ENCODE results near the gene CGNL1.

CGNL1 gene

GRCh38 chr15:57518779-57519405 is 142.6 kb downstream of the CGNL1 start:
- TF ChIP-seq CTCF (IDR thresholded peaks at IDR 0.05; ENCODE audit: low read depth, low read length): no peak
- Histone ChIP-seq H3K27ac (ENCODE audit: low read length) (no peak overlapping the region), H3K36me3 (replicated peaks; ENCODE audit: low read depth, low read length) (no peaks in the 10 kb centered on the region), H4K20me1 (ENCODE audit: insufficient read depth, low read length) (no peaks in the 10 kb centered on the region), H3K9me3 (ENCODE audit: insufficient read depth, low read length) (no peaks in the 10 kb centered on the region), H3K9ac (ENCODE audit: low read length) (no peak overlapping the region), H3K27me3 (ENCODE audit: low read depth, low read length) (no peaks in the 10 kb centered on the region), H3K4me3 (ENCODE audit: low read length) (no peak overlapping the region), H3K4me2 (ENCODE audit: low read length) (no peak overlapping the region), H3K79me2 (ENCODE audit: low read length) (no peaks in the 10 kb centered on the region), H3K4me1 (ENCODE audit: low read length) (peaks cover 7% of the 10 kb centered on the region; the same call in 1 of the 2 replicates), H2AFZ (ENCODE audit: low read depth, low read length) (no peak overlapping the region)

GRCh38 chr15:57519806-57520205 is 143.5 kb downstream of the CGNL1 start:
- no peak overlapping the region for H3K4me3 ChIP-seq (ENCODE audit: low read length)
- H4K20me1 ChIP-seq (ENCODE audit: insufficient read depth, low read length): no peaks in the 10 kb centered on the region
- H3K27me3 ChIP-seq (ENCODE audit: low read depth, low read length): no peaks in the 10 kb centered on the region
- H2AFZ ChIP-seq (ENCODE audit: low read depth, low read length): no peak overlapping the region
- no peak overlapping the region for H3K9ac ChIP-seq (ENCODE audit: low read length)
- no peaks in the 10 kb centered on the region for H3K79me2 ChIP-seq (ENCODE audit: low read length)
- no peaks in the 10 kb centered on the region for H3K9me3 ChIP-seq (ENCODE audit: insufficient read depth, low read length)
- peaks cover 7% of the 10 kb centered on the region; the same call in 1 of the 2 replicates for H3K4me1 ChIP-seq (ENCODE audit: low read length)
- no peak for TF ChIP-seq EZH2phosphoT487 (IDR thresholded peaks at IDR 0.05; ENCODE audit: low read depth)
- TF ChIP-seq CTCF (IDR thresholded peaks at IDR 0.05; ENCODE audit: low read depth, low read length): no peak
- H3K4me2 ChIP-seq (ENCODE audit: low read length): no peak overlapping the region
- H3K36me3 ChIP-seq (replicated peaks; ENCODE audit: low read depth, low read length): no peaks in the 10 kb centered on the region
- H3K27ac ChIP-seq (ENCODE audit: low read length): no peak overlapping the region

- Histone ChIP-seq H3K4me1 (ENCODE audit: low read length) (peaks cover 7% of the 10 kb centered on the region; the same call in 1 of the 2 replicates), H3K9me3 (ENCODE audit: insufficient read depth, low read length) (no peaks in the 10 kb centered on the region), H3K79me2 (ENCODE audit: low read length) (no peaks in the 10 kb centered on the region), H3K27ac (ENCODE audit: low read length) (no peak overlapping the region), H3K4me3 (ENCODE audit: low read length) (no peak overlapping the region), H2AFZ (ENCODE audit: low read depth, low read length) (no peak overlapping the region), H3K36me3 (replicated peaks; ENCODE audit: low read depth, low read length) (no peaks in the 10 kb centered on the region), H3K4me2 (ENCODE audit: low read length) (no peak overlapping the region), H3K27me3 (ENCODE audit: low read depth, low read length) (no peaks in the 10 kb centered on the region), H4K20me1 (ENCODE audit: insufficient read depth, low read length) (no peaks in the 10 kb centered on the region), H3K9ac (ENCODE audit: low read length) (no peak overlapping the region)
- TF ChIP-seq CTCF (IDR thresholded peaks at IDR 0.05; ENCODE audit: low read depth, low read length): no peak
- no peak for TF ChIP-seq EZH2phosphoT487 (IDR thresholded peaks at IDR 0.05; ENCODE audit: low read depth)
Measured at GRCh38 chr15:57521503-57521902, 145.2 kb downstream of the CGNL1 start.

- Histone ChIP-seq H3K4me1 (ENCODE audit: low read length) (peaks cover 8% of the 10 kb centered on the region), H3K36me3 (replicated peaks; ENCODE audit: low read depth, low read length) (no peaks in the 10 kb centered on the region), H3K9me3 (ENCODE audit: insufficient read depth, low read length) (no peaks in the 10 kb centered on the region), H3K9ac (ENCODE audit: low read length) (no peak overlapping the region), H3K27ac (ENCODE audit: low read length) (no peak overlapping the region), H3K27me3 (ENCODE audit: low read depth, low read length) (no peaks in the 10 kb centered on the region), H2AFZ (ENCODE audit: low read depth, low read length) (no peak overlapping the region), H4K20me1 (ENCODE audit: insufficient read depth, low read length) (no peaks in the 10 kb centered on the region), H3K79me2 (ENCODE audit: low read length) (no peaks in the 10 kb centered on the region), H3K4me3 (ENCODE audit: low read length) (no peak overlapping the region), H3K4me2 (ENCODE audit: low read length) (no peak overlapping the region)
- TF ChIP-seq CTCF (IDR thresholded peaks at IDR 0.05; ENCODE audit: low read depth, low read length) (no peak), EZH2phosphoT487 (IDR thresholded peaks at IDR 0.05; ENCODE audit: low read depth) (no peak)
Measured at GRCh38 chr15:57522148-57522547, 145.8 kb downstream of the CGNL1 start.

All from OCI-LY3 (cell line).